K562 (cell line): Measurements from ENCODE around the gene PCNX4. TPM values are rescaled to one million over a fixed set of nuclear protein-coding genes. Genes with fewer than 3 reads are reported as not detected.

Source experiments
- EP400 ChIP-seq: fragments of 450-650 bp; IDR thresholded peaks from 2 replicates; pipeline ENCODE4 v1.6.1; 2017; ENCODE audit warnings: antibody characterized with exemption, mild to moderate bottlenecking, moderate library complexity
- NCOA6 ChIP-seq: fragments of 450-650 bp; IDR thresholded peaks from 2 replicates; pipeline ENCODE4 v1.6.1; 2017; ENCODE audit warnings: mild to moderate bottlenecking
- NEUROD1 ChIP-seq: fragments of 150-350 bp; IDR thresholded peaks from 2 replicates; pipeline ENCODE4 v1.6.1; 2014; ENCODE audit warnings: borderline replicate concordance, low read length, low read depth; ENCODE audit not compliant: partially characterized antibody
- PML ChIP-seq: IDR thresholded peaks from 2 replicates; pipeline ENCODE4 v1.6.1; 2012; ENCODE audit warnings: low read length, inconsistent platforms
- TSHZ1 ChIP-seq: fragments of 250-450 bp; sonication (Bioruptor Pico); IDR thresholded peaks from 2 replicates; pipeline ENCODE4 v1.4.0; 2020; ENCODE audit warnings: mild to moderate bottlenecking, moderate library complexity
- ZFX ChIP-seq: sonication (generic); formaldehyde crosslinking; IDR thresholded peaks from 2 replicates; pipeline ENCODE4 v1.8.0; 2022; ENCODE audit warnings: mild to moderate bottlenecking, missing genetic modification reagents, moderate library complexity
- polyA plus RNA-seq, 8 experiments: library from polyadenylated mRNA; depleted of rRNA in 4 of 8; stranded (reverse) in 5 of 8; unstranded in 3 of 8; fragments of >200 nt; fragmentation: Nextera tagmentation in 2 of 8; fragmentation: Illumina TruSeq in 1 of 8; extraction: Ambion mirVana in 2 of 8; extraction: Trizol in 1 of 8; gene quantifications; 2 replicates each; pipeline versions ENCODE4 v1.2.1 to v1.2.3, GENCODE V29; 2011 to 2014; ENCODE audit warnings: inconsistent platforms in 1 of 8, missing spikeins in 1 of 8
- total RNA-seq, 7 experiments: library from RNA; depleted of rRNA in 6 of 7; stranded (reverse); fragments of >200 nt in 6 of 7; fragmentation: Illumina TruSeq in 2 of 7; extraction: Trizol in 2 of 7; gene quantifications; 2 replicates each; pipeline versions ENCODE4 v1.2.1 to v1.2.3, GENCODE V29; 2011 to 2021; ENCODE audit warnings: low replicate concordance in 1 of 7
- TF ChIP-seq, protein P1 (sequence below): fragments of 450-650 bp; IDR thresholded peaks from 2 replicates; pipeline ENCODE4 v1.6.1; 2016; ENCODE audit warnings: mild to moderate bottlenecking, moderate library complexity
- TF ChIP-seq, protein P2 (sequence below): fragments of 450-650 bp; IDR thresholded peaks from 2 replicates; pipeline ENCODE4 v1.6.1; 2016; ENCODE audit warnings: antibody characterized with exemption

Gene PCNX4
- total and polyA plus RNA-seq, 9 of the 15 experiments (the other 6 are each of a cell fraction or from before 2014, with no cell fraction given) = 10.0 to 41.2 (median 22.4) TPM

DNA sequence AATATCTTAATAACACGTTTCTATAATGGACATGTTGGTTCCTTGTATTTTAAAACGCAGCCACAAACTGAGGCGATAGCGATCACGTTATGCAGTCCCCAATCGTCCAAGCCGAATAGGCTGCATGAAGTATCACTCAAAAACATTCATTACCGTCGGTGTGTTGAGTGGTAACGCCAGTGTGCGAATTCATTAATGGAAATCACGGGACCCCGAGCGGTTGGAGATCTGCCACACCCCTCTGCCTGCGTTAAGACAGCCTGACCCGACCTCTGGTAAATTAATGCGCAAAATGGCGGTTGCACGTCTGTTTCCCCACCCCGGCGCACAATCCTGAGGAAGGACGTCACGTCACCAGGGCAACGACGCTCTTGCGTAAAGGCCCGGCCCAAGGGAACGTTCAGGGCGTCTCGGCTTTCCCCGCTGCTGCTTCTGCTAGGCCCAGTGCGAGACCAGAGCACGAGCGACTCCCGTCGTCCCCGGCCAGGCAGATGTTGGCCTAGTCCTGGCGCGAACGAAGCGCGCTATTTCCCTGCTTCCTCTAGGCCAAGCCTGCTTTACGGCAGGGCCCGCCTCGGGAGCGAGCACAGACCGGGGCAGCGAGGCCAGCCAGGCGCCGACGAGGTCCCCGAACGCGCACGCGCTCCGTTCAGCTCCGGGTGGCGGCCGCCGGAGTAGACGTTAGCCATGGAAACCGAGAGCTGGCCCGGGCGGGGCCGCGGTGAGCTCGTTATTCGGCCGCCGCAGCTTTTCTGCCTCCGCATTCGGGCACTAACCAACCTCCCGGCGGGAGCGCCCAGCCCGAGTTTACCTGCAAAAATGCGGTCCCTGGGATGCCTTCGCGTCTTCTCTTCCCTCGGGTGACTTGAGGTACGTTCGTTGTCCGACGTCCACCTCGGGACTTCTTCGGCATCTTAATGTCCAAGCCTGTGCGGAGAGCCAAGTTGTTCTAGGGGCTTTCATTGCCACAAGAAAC lies at the start of gene PCNX4 (continued):
- no peak for TF ChIP-seq TSHZ1 (CRISPR knock-in tag)
- TF ChIP-seq ZFX (CRISPR knock-in tag) = peak; percentile 100
- TF ChIP-seq NEUROD1 = no peak
- 0 out of 2 replicates have a peak, but pooled peaks have one; percentile 17 for TF ChIP-seq PML
- TF ChIP-seq, protein P1, sequence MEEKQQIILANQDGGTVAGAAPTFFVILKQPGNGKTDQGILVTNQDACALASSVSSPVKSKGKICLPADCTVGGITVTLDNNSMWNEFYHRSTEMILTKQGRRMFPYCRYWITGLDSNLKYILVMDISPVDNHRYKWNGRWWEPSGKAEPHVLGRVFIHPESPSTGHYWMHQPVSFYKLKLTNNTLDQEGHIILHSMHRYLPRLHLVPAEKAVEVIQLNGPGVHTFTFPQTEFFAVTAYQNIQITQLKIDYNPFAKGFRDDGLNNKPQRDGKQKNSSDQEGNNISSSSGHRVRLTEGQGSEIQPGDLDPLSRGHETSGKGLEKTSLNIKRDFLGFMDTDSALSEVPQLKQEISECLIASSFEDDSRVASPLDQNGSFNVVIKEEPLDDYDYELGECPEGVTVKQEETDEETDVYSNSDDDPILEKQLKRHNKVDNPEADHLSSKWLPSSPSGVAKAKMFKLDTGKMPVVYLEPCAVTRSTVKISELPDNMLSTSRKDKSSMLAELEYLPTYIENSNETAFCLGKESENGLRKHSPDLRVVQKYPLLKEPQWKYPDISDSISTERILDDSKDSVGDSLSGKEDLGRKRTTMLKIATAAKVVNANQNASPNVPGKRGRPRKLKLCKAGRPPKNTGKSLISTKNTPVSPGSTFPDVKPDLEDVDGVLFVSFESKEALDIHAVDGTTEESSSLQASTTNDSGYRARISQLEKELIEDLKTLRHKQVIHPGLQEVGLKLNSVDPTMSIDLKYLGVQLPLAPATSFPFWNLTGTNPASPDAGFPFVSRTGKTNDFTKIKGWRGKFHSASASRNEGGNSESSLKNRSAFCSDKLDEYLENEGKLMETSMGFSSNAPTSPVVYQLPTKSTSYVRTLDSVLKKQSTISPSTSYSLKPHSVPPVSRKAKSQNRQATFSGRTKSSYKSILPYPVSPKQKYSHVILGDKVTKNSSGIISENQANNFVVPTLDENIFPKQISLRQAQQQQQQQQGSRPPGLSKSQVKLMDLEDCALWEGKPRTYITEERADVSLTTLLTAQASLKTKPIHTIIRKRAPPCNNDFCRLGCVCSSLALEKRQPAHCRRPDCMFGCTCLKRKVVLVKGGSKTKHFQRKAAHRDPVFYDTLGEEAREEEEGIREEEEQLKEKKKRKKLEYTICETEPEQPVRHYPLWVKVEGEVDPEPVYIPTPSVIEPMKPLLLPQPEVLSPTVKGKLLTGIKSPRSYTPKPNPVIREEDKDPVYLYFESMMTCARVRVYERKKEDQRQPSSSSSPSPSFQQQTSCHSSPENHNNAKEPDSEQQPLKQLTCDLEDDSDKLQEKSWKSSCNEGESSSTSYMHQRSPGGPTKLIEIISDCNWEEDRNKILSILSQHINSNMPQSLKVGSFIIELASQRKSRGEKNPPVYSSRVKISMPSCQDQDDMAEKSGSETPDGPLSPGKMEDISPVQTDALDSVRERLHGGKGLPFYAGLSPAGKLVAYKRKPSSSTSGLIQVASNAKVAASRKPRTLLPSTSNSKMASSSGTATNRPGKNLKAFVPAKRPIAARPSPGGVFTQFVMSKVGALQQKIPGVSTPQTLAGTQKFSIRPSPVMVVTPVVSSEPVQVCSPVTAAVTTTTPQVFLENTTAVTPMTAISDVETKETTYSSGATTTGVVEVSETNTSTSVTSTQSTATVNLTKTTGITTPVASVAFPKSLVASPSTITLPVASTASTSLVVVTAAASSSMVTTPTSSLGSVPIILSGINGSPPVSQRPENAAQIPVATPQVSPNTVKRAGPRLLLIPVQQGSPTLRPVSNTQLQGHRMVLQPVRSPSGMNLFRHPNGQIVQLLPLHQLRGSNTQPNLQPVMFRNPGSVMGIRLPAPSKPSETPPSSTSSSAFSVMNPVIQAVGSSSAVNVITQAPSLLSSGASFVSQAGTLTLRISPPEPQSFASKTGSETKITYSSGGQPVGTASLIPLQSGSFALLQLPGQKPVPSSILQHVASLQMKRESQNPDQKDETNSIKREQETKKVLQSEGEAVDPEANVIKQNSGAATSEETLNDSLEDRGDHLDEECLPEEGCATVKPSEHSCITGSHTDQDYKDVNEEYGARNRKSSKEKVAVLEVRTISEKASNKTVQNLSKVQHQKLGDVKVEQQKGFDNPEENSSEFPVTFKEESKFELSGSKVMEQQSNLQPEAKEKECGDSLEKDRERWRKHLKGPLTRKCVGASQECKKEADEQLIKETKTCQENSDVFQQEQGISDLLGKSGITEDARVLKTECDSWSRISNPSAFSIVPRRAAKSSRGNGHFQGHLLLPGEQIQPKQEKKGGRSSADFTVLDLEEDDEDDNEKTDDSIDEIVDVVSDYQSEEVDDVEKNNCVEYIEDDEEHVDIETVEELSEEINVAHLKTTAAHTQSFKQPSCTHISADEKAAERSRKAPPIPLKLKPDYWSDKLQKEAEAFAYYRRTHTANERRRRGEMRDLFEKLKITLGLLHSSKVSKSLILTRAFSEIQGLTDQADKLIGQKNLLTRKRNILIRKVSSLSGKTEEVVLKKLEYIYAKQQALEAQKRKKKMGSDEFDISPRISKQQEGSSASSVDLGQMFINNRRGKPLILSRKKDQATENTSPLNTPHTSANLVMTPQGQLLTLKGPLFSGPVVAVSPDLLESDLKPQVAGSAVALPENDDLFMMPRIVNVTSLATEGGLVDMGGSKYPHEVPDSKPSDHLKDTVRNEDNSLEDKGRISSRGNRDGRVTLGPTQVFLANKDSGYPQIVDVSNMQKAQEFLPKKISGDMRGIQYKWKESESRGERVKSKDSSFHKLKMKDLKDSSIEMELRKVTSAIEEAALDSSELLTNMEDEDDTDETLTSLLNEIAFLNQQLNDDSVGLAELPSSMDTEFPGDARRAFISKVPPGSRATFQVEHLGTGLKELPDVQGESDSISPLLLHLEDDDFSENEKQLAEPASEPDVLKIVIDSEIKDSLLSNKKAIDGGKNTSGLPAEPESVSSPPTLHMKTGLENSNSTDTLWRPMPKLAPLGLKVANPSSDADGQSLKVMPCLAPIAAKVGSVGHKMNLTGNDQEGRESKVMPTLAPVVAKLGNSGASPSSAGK = peak; percentile 87
- TF ChIP-seq EP400 = peak; percentile 90
- TF ChIP-seq NCOA6 = peak; percentile 72; the same call in 1 of the 2 replicates
- TF ChIP-seq, protein P2, sequence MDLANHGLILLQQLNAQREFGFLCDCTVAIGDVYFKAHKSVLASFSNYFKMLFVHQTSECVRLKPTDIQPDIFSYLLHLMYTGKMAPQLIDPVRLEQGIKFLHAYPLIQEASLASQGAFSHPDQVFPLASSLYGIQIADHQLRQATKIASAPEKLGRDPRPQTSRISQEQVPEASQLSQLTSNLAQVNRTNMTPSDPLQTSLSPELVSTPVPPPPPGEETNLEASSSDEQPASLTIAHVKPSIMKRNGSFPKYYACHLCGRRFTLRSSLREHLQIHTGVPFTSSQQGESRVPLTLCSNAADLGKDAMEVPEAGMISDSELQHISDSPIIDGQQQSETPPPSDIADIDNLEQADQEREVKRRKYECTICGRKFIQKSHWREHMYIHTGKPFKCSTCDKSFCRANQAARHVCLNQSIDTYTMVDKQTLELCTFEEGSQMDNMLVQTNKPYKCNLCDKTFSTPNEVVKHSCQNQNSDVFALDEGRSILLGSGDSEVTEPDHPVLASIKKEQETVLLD = peak; percentile 91
